ENCODE results near the gene KCNC2.
A peak's percentile ranks its signal among the peaks of the same experiment; 100 is the strongest.

KCNC2 gene

DNA sequence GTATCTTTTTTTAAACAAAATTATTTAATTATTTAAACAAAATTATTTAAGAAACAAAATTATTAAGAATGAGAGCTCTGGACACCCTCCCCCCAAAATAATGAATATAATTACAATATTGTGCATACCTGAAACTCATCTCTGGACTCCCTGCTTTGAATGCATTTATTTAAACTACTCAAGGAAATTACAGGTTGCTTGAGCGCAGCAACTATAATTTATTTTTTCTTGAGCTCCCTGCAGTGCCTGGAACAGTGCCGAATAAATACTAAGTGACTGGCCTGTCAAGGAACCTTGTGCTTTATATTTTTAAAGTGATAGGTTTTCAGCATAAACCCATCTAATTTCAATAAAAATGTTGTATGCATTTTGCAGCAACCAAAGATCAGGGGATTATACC, 93.9 kb downstream of the KCNC2 start:
- no peaks in the 10 kb centered on the region for H3K36me3 ChIP-seq (replicated peaks)
- no peak overlapping the region for H3K4me3 ChIP-seq (ENCODE audit: low read depth, low read length)
- H3K27ac ChIP-seq: no peak overlapping the region
- H3K27me3 ChIP-seq (replicated peaks): no peaks in the 10 kb centered on the region
- in situ Hi-C loops (cut with HindIII; ENCODE audit: low pct_ligation_motif_present, low sequenced_read_pairs): no loop called here
- TF ChIP-seq, protein P1, sequence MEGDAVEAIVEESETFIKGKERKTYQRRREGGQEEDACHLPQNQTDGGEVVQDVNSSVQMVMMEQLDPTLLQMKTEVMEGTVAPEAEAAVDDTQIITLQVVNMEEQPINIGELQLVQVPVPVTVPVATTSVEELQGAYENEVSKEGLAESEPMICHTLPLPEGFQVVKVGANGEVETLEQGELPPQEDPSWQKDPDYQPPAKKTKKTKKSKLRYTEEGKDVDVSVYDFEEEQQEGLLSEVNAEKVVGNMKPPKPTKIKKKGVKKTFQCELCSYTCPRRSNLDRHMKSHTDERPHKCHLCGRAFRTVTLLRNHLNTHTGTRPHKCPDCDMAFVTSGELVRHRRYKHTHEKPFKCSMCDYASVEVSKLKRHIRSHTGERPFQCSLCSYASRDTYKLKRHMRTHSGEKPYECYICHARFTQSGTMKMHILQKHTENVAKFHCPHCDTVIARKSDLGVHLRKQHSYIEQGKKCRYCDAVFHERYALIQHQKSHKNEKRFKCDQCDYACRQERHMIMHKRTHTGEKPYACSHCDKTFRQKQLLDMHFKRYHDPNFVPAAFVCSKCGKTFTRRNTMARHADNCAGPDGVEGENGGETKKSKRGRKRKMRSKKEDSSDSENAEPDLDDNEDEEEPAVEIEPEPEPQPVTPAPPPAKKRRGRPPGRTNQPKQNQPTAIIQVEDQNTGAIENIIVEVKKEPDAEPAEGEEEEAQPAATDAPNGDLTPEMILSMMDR (IDR thresholded peaks at IDR 0.05; ENCODE audit: low read depth, low read length, missing control alignments): no peak
- no peak for DNase-seq

DNA sequence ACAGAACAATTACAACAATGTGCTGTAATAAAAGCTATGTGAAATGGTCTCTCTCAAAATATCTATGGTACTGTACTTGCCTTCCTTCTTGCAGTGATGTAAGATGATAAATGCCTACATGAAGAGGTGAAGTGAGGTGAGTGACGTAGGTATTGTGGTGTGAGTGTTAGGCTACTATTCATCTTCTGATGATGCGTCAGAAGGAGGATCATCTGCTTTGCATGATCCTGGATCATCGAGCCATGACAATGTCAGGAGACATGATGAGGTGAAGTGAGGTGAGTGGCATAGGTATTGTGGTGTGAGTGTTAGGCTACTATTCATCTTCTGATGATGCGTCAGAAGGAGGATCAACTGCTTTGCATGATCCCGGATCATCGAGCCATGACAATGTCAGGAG, 105.8 kb downstream of the KCNC2 start:
- TF ChIP-seq, protein P1 (IDR thresholded peaks at IDR 0.05; ENCODE audit: low read depth, low read length, missing control alignments): no peak
- DNase-seq: no peak
- no peaks in the 10 kb centered on the region for H3K36me3 ChIP-seq (replicated peaks)
- H3K4me3 ChIP-seq (ENCODE audit: low read depth, low read length): no peak overlapping the region
- in situ Hi-C loops (cut with HindIII; ENCODE audit: low pct_ligation_motif_present, low sequenced_read_pairs): no loop called here
- no peaks in the 10 kb centered on the region for H3K27me3 ChIP-seq (replicated peaks)
- H3K27ac ChIP-seq: no peak overlapping the region

DNA sequence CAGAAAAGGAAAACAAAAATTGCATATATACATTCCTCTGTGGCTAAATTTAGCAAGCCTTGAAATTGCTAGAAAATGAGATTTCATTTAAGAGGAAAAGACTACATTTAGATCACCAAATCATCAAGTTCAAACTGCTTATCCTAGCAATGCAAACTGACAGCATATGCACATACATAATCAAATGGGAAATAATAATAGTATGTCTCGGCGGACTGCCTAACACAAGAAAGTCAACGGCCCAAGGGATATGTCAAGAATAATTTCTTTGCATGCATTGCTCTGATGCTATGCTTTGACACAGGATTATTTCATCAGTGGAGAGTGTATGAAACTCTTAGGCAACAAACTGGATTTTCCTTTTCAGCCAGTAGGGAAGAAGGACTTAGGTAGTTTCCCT, 107.9 kb downstream of the KCNC2 start:
- H3K27me3 ChIP-seq (replicated peaks): no peaks in the 10 kb centered on the region
- TF ChIP-seq, protein P1 (IDR thresholded peaks at IDR 0.05; ENCODE audit: low read depth, low read length, missing control alignments): no peak
- in situ Hi-C loops (cut with HindIII; ENCODE audit: low pct_ligation_motif_present, low sequenced_read_pairs): no loop called here
- H3K36me3 ChIP-seq (replicated peaks): no peaks in the 10 kb centered on the region
- DNase-seq: no peak
- no peak overlapping the region for H3K4me3 ChIP-seq (ENCODE audit: low read depth, low read length)
- no peak overlapping the region for H3K27ac ChIP-seq

DNA sequence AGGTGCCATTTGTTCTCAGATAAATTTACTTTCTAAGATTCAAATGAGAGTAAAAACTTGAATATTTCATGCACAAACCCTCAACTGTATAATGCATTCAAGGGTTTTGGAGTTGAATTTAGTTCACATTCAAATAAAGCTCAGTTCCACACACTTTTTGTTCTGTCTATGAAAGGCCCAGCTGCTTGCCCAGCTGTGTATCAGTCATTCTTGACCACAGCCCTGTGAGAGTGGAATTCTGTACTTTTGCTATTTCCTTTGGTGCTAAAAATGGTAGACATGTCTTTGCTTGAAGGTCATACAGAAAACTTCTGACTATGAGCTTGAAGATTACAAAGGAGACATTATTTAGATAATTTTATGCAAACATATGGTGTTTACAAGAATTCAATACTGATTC, 110.4 kb downstream of the KCNC2 start:
- H3K27me3 ChIP-seq (replicated peaks): no peaks in the 10 kb centered on the region
- TF ChIP-seq, protein P1 (IDR thresholded peaks at IDR 0.05; ENCODE audit: low read depth, low read length, missing control alignments): no peak
- H3K27ac ChIP-seq: no peak overlapping the region
- in situ Hi-C loops (cut with HindIII; ENCODE audit: low pct_ligation_motif_present, low sequenced_read_pairs): no loop called here
- no peaks in the 10 kb centered on the region for H3K36me3 ChIP-seq (replicated peaks)
- DNase-seq: no peak
- no peak overlapping the region for H3K4me3 ChIP-seq (ENCODE audit: low read depth, low read length)

DNA sequence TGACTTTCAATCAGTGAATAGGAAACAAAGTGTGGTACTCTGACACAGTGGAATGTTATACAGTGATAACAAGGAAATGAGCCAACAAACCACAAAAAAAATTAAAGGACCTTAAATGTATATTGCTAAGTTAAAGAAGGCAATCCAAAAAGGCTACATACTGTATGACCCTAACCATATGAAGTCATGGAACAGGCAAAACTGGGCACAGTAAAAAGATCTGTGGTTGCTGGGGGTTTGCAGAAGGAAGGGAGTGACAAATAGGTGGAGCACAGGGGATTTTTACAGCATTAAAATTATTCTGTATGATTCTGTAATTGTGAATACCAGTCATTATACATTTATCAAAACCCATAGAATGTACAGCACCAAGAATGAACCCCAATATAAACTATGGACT, 112.6 kb downstream of the KCNC2 start:
- H3K27me3 ChIP-seq (replicated peaks): no peaks in the 10 kb centered on the region
- in situ Hi-C loops (cut with HindIII; ENCODE audit: low pct_ligation_motif_present, low sequenced_read_pairs): no loop called here
- no peak for DNase-seq
- no peak overlapping the region for H3K27ac ChIP-seq
- TF ChIP-seq, protein P1 (IDR thresholded peaks at IDR 0.05; ENCODE audit: low read depth, low read length, missing control alignments): no peak
- no peaks in the 10 kb centered on the region for H3K36me3 ChIP-seq (replicated peaks)
- H3K4me3 ChIP-seq (ENCODE audit: low read depth, low read length): no peak overlapping the region

DNA sequence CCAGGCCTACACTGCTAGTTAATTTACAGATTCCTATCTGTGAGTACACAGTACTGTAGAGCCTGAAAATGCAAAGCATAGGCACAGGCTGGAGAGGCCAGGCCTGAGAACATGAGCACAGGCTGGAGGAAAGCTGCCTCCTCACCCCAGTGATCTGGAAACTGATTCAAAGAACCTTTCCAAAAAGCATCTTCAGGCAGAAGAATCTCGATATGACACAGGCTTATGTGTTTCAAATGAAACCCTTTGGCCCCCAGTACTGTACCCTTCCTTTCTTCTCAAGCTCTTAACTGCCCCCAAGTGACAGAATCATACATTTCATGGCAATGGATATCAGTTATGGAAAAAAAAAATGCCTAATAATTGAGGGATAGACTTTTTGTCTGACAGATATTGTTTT, 122.0 kb downstream of the KCNC2 start:
- Histone ChIP-seq H3K36me3 (replicated peaks) (no peaks in the 10 kb centered on the region), H3K27me3 (replicated peaks) (no peaks in the 10 kb centered on the region), H3K27ac (no peak overlapping the region), H3K4me3 (ENCODE audit: low read depth, low read length) (no peak overlapping the region)
- TF ChIP-seq, protein P1 (IDR thresholded peaks at IDR 0.05; ENCODE audit: low read depth, low read length, missing control alignments): peak; percentile 20
- in situ Hi-C loops (cut with HindIII; ENCODE audit: low pct_ligation_motif_present, low sequenced_read_pairs): no loop called here
- no peak for DNase-seq

Measured in brain microvascular endothelial cell (primary cell).